Spleen (tissue), 11 donors: ENCODE data around the gene METAP2. TPM values are rescaled to one million over a fixed set of nuclear protein-coding genes. Genes with fewer than 3 reads are reported as not detected.
"Not testable (repeated sequence)": the region's sequence is repeated elsewhere in the genome, so short reads cannot be mapped to it uniquely, and the experiment has no call there.

Experiments
- DNase-seq: peaks from one replicate; pipeline ENCODE4 v3.0.0-alpha.2; 2020
- H3K27ac ChIP-seq, 8 donors: fragments of 200-600 bp; sonication (generic) in 7 of 8; 1 replicate in 4 of 8; 2 replicates in 4 of 8; pipeline versions ENCODE4 v1.5.0 to v1.8.0; 2016 to 2021; ENCODE audit warnings: inconsistent platforms in 4 of 8, mild to moderate bottlenecking in 4 of 8, moderate library complexity in 1 of 8
- H3K27me3 ChIP-seq, 7 donors: fragments of 200-600 bp; sonication (generic) in 6 of 7; replicated peaks in 1 of 7; 1 replicate in 4 of 7; 2 replicates in 3 of 7; pipeline versions ENCODE4 v1.5.0 to v1.8.0; 2016 to 2021; ENCODE audit warnings: inconsistent platforms in 3 of 7, mild to moderate bottlenecking in 1 of 7
- H3K36me3 ChIP-seq, 6 donors: fragments of 200-600 bp; sonication (generic) in 5 of 6; 1 replicate in 4 of 6; 2 replicates in 2 of 6; pipeline versions ENCODE4 v1.5.0 to v1.8.0; 2016 to 2021; ENCODE audit warnings: inconsistent platforms in 2 of 6
- H3K4me1 ChIP-seq, 6 donors: fragments of 200-600 bp; sonication (generic) in 5 of 6; 1 replicate in 3 of 6; 2 replicates in 3 of 6; pipeline versions ENCODE4 v1.5.0 to v1.8.0; 2016 to 2021; ENCODE audit warnings: inconsistent platforms in 3 of 6
- H3K4me3 ChIP-seq, 8 donors: fragments of 200-600 bp; sonication (generic) in 7 of 8; 1 replicate in 4 of 8; 2 replicates in 4 of 8; pipeline versions ENCODE4 v1.5.0 to v1.8.0; 2016 to 2021; ENCODE audit warnings: inconsistent platforms in 4 of 8, mild to moderate bottlenecking in 4 of 8, moderate library complexity in 2 of 8
- H3K9me3 ChIP-seq, 8 donors: fragments of 200-600 bp; sonication (generic) in 7 of 8; 1 replicate in 4 of 8; 2 replicates in 4 of 8; pipeline versions ENCODE4 v1.5.0 to v1.8.0; 2016 to 2021; ENCODE audit warnings: inconsistent platforms in 4 of 8
- CTCF ChIP-seq, 11 experiments: fragments of 200-600 bp in 7 of 11; fragments of 450-650 bp in 4 of 11; sonication (generic) in 4 of 11; IDR thresholded peaks in 8 of 11; conservative IDR thresholded peaks in 3 of 11; 1 replicate in 7 of 11; 2 replicates in 4 of 11; pipeline versions ENCODE4 v1.4.0 to v1.8.0; 2016 to 2021; ENCODE audit warnings: antibody characterized with exemption in 11 of 11, inconsistent platforms in 4 of 11, mild to moderate bottlenecking in 1 of 11
- POLR2A ChIP-seq, 3 donors: fragments of 450-650 bp; IDR thresholded peaks; one replicate each; pipeline ENCODE4 v1.5.1; 2017; ENCODE audit warnings: antibody characterized with exemption in 3 of 3, mild to moderate bottlenecking in 1 of 3
- POLR2AphosphoS5 ChIP-seq, 3 donors: sonication (generic); formaldehyde crosslinking; IDR thresholded peaks; one replicate each; pipeline ENCODE4 v1.5.1; 2017; ENCODE audit warnings: antibody characterized with exemption in 3 of 3
- WGBS, 5 donors: extraction: QIAGEN DNeasy Blood & Tissue Kit in 3 of 5; methylation state at CpG; one replicate each; pipeline versions ENCODE4 v1.1.5 to v1.1.7; 2013 to 2018; 5-methylcytosine and 5-hydroxymethylcytosine counted together
- intact Hi-C: fragments of 100-400 bp; cut with DNase I; formaldehyde crosslinking; loops from one replicate; pipeline ENCODE4 v1.15.0; 2023; ENCODE audit warnings: low total_unique reads
- polyA plus RNA-seq, 3 donors: library from polyadenylated mRNA; stranded (reverse); fragments of 200-250 nt; gene quantifications; one replicate each; pipeline ENCODE4 v1.2.1, GENCODE V29; 2013
- total RNA-seq, 7 donors: library from RNA; depleted of rRNA in 3 of 7; stranded (reverse); fragments of >200 nt in 3 of 7; fragmentation: NEBNext Ultra II Directional in 4 of 7; extraction: Animal tissue kit (Norgen Biotek cat#: 25700) in 4 of 7; gene quantifications; one replicate each; pipeline versions ENCODE4 v1.1.0 to v1.2.1, GENCODE V29; 2016 to 2021
- donor health status: healthy with polysubstance abuse.
- donor health status: DM: no; HTN: no; CAD: no; lungs with moderate emphysema.
- donor health status: DM: no; HTN: no; CAD: no.
- donor health status: Bipolar disorder and iron deficiency.
- donor health status: healthy.
- donor health status: DM: no; HTN: no; CAD: no.
- donor health status: DM: yes; HTN: yes; CAD: no.

METAP2 gene
- total and polyA plus RNA-seq, 10 donors, result 29.8 to 69.2 (median 45.7) TPM

- peaks cover 0 to 93% (median 39%) of the 10 kb centered on the region in 6 donors for H3K36me3 ChIP-seq
- H3K27me3 ChIP-seq, result no peaks in the 10 kb centered on the region
- 91 to 95% (median 94%) methylated on average over 7 of the region's 7 CpGs for WGBS, 5 donors
- peaks cover 18 to 63% (median 33%) of the 10 kb centered on the region in 6 donors for H3K4me1 ChIP-seq
- DNase-seq, result no peak
- no peaks in the 10 kb centered on the region for H3K9me3 ChIP-seq
- H3K27ac ChIP-seq, result no peak overlapping the region
- H3K4me3 ChIP-seq, result no peak overlapping the region
- intact Hi-C loops, result no loop called here
- TF ChIP-seq CTCF (IDR thresholded peaks at IDR 0.05 in 8 of 11, conservative IDR thresholded peaks at IDR 0.05 in 3 of 11), result no peak
- no peak for TF ChIP-seq POLR2A (IDR thresholded peaks at IDR 0.05)
- no peak for TF ChIP-seq POLR2AphosphoS5 (IDR thresholded peaks at IDR 0.05)
Observed at GRCh38 chr12:95481888-95482287, 7.9 kb downstream of the METAP2 start.

- WGBS, 5 donors, result 77 to 90% (median 82%) methylated on average over 6 of the region's 6 CpGs
- H3K36me3 ChIP-seq, result peaks cover 0 to 93% (median 40%) of the 10 kb centered on the region in 6 donors
- intact Hi-C loops, DNase-seq, H3K27me3 ChIP-seq, H3K4me3 ChIP-seq, H3K27ac ChIP-seq, H3K9me3 ChIP-seq: not testable (repeated sequence)
- peaks cover 18 to 57% (median 30%) of the 10 kb centered on the region in 6 donors for H3K4me1 ChIP-seq
Observed at GRCh38 chr12:95482564-95482963, 8.6 kb downstream of the METAP2 start.

- H3K9me3 ChIP-seq, result no peaks in the 10 kb centered on the region
- no peaks in the 10 kb centered on the region for H3K27me3 ChIP-seq
- DNase-seq, result no peak
- peaks cover 18 to 38% (median 20%) of the 10 kb centered on the region in 6 donors for H3K4me1 ChIP-seq
- intact Hi-C loops, result no loop called here
- H3K36me3 ChIP-seq, result peaks cover 0 to 90% (median 36%) of the 10 kb centered on the region in 6 donors
- no peak overlapping the region for H3K4me3 ChIP-seq
- TF ChIP-seq CTCF (IDR thresholded peaks at IDR 0.05 in 8 of 11, conservative IDR thresholded peaks at IDR 0.05 in 3 of 11) (no peak), POLR2AphosphoS5 (IDR thresholded peaks at IDR 0.05) (no peak), POLR2A (IDR thresholded peaks at IDR 0.05) (no peak)
- H3K27ac ChIP-seq, result no peak overlapping the region
Observed at GRCh38 chr12:95484524-95484923, 10.6 kb downstream of the METAP2 start.

- Histone ChIP-seq H3K27ac (no peak overlapping the region), H3K9me3 (no peaks in the 10 kb centered on the region), H3K27me3 (no peaks in the 10 kb centered on the region), H3K36me3 (peaks cover 0 to 95% (median 37%) of the 10 kb centered on the region in 6 donors), H3K4me1 (peaks cover 0 to 13% (median 0%) of the 10 kb centered on the region in 6 donors), H3K4me3 (no peak overlapping the region)
- TF ChIP-seq CTCF (IDR thresholded peaks at IDR 0.05 in 8 of 11, conservative IDR thresholded peaks at IDR 0.05 in 3 of 11) (no peak), POLR2A (IDR thresholded peaks at IDR 0.05) (no peak)
- intact Hi-C loops, result no loop called here
- WGBS, 5 donors, result 57 to 83% (median 67%) methylated on average over 2 of the region's 2 CpGs
- no peak for DNase-seq
Observed at GRCh38 chr12:95487024-95487423, 13.1 kb downstream of the METAP2 start.

GRCh38 chr12:95492462-95492861, 18.5 kb downstream of the METAP2 start:
- no peaks in the 10 kb centered on the region for H3K9me3 ChIP-seq
- DNase-seq, result no peak
- 93 to 95% (median 95%) methylated on average over 2 of the region's 2 CpGs for WGBS, 5 donors
- no peaks in the 10 kb centered on the region for H3K4me1 ChIP-seq
- intact Hi-C loops, result no loop called here
- no peak overlapping the region for H3K4me3 ChIP-seq
- no peak for TF ChIP-seq CTCF (IDR thresholded peaks at IDR 0.05 in 8 of 11, conservative IDR thresholded peaks at IDR 0.05 in 3 of 11)
- no peak for TF ChIP-seq POLR2A (IDR thresholded peaks at IDR 0.05)
- no peak for TF ChIP-seq POLR2AphosphoS5 (IDR thresholded peaks at IDR 0.05)
- H3K36me3 ChIP-seq, result peaks cover 0 to 91% (median 46%) of the 10 kb centered on the region in 6 donors
- no peak overlapping the region for H3K27ac ChIP-seq
- H3K27me3 ChIP-seq, result no peaks in the 10 kb centered on the region
